IPS DF 6.9 (cell line): ENCODE results near the gene BOD1L2.
A peak's percentile ranks its signal among the peaks of the same experiment; 100 is the strongest.

Experiments
- DNase-seq: peaks from one replicate; pipeline ENCODE4 v3.0.0-alpha.2; 2013; ENCODE audit warnings: low read depth, low spot score
- H3K27ac ChIP-seq: one replicate; pipeline ENCODE4 v1.5.1; 2013; ENCODE audit warnings: low read length, control low read depth
- H3K27me3 ChIP-seq: 2 replicates; pipeline ENCODE4 v1.6.1; 2013; ENCODE audit warnings: mild to moderate bottlenecking, low read length; ENCODE audit not compliant: control insufficient read depth, insufficient read depth
- H3K36me3 ChIP-seq: 2 replicates; pipeline ENCODE4 v1.6.1; 2013; ENCODE audit warnings: low read length; ENCODE audit not compliant: control insufficient read depth, insufficient read depth
- H3K4me1 ChIP-seq: 2 replicates; pipeline ENCODE4 v1.6.1; 2013; ENCODE audit warnings: low read length; ENCODE audit not compliant: control insufficient read depth, insufficient read depth
- H3K4me3 ChIP-seq: 2 replicates; pipeline ENCODE4 v1.5.1; 2013; ENCODE audit warnings: mild to moderate bottlenecking, low read length
- H3K9me3 ChIP-seq: 2 replicates; pipeline ENCODE4 v1.6.1; 2013; ENCODE audit warnings: low read length, inconsistent platforms; ENCODE audit not compliant: control insufficient read depth, insufficient read depth
- WGBS: extraction: QIAGEN DNeasy Blood & Tissue Kit; methylation state at CpG from one replicate; pipeline ENCODE4 v1.1.7; 2013; ENCODE audit warnings: mixed read lengths, missing lambda C conversion rate; ENCODE audit not compliant: insufficient read length, insufficient coverage; 5-methylcytosine and 5-hydroxymethylcytosine counted together

Gene BOD1L2

DNA sequence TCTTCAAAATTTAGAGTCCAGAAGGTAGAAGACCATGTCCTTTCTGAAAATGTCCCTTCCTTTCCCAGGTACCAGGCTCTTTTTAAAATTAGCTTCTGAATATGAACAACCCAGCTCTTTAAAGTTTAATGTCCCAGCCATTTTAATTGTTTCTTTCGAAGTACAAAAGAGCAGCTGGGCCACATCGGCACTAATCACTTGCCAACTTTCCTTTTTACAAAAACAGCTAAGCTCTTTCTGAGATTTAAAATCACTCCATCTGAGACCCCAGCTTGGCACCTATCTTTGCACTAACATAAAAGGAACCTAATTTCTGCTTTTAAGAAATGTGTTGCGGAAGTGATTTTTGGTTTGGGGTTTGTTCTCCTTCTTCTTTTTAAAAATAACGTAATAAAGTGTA, 2.6 kb downstream of the BOD1L2 start:
- no peak overlapping the region for H3K27ac ChIP-seq
- no peak for DNase-seq
- H3K27me3 ChIP-seq = no peaks in the 10 kb centered on the region

DNA sequence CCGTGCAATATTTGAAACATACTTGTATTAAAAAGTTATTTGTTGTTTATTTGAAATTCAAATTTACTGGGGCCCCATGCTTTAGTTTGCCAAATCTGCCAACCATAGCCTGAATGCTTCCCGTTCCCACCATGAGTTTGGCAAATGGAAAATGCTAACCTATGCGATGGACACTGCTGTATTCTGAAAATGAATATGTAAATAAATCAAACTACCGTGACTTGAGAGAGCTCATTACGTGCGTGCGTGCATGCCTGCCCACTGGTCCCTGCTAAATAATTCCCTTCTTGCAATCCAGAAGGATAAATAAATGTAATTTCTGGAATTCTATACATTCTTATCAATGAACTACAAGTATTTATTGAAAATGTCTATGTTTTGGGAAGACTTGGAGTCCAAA, 3.2 kb downstream of the BOD1L2 start:
- no peaks in the 10 kb centered on the region; the same call in 1 of the 2 replicates for H3K4me1 ChIP-seq
- no peaks in the 10 kb centered on the region for H3K27me3 ChIP-seq
- WGBS = no CpG with 5 or more reads among the region's 7 CpGs
- no peaks in the 10 kb centered on the region for H3K9me3 ChIP-seq
- H3K27ac ChIP-seq = no peak overlapping the region
- H3K4me3 ChIP-seq = no peak overlapping the region
- no peak for DNase-seq
- H3K36me3 ChIP-seq = no peaks in the 10 kb centered on the region

More for the DNA sequence above, 2.6 kb downstream of the BOD1L2 start:
- Histone ChIP-seq H3K9me3 (no peaks in the 10 kb centered on the region), H3K4me1 (no peaks in the 10 kb centered on the region; the same call in 1 of the 2 replicates), H3K4me3 (no peak overlapping the region), H3K36me3 (no peaks in the 10 kb centered on the region)
- no CpG with 5 or more reads among the region's 4 CpGs for WGBS

DNA sequence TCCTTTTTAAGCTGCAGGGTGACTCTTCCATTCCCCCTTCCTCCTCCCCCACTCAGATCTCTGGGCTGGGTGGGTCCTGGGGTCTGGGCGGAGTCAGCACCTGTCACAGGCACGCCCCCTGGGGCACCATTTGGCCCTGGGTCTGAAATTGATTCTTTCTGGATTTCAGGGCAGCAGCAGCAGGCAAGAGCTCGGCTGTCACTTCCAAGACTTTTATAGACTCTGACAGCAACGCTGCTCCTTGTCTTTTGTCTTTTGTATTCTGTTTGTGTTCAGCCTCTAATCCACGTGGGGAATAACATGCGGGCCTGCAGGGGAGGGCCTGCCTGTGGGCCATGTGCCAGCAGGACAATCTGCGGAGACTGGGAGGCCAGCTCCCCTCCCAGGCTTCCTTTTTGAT, 3.9 kb downstream of the BOD1L2 start:
- Histone ChIP-seq H3K4me3 (no peak overlapping the region), H3K27ac (no peak overlapping the region), H3K27me3 (no peaks in the 10 kb centered on the region), H3K36me3 (no peaks in the 10 kb centered on the region), H3K4me1 (no peaks in the 10 kb centered on the region; the same call in 1 of the 2 replicates), H3K9me3 (no peaks in the 10 kb centered on the region)
- DNase-seq = peak; percentile 18
- no CpG with 5 or more reads among the region's 7 CpGs for WGBS

DNA sequence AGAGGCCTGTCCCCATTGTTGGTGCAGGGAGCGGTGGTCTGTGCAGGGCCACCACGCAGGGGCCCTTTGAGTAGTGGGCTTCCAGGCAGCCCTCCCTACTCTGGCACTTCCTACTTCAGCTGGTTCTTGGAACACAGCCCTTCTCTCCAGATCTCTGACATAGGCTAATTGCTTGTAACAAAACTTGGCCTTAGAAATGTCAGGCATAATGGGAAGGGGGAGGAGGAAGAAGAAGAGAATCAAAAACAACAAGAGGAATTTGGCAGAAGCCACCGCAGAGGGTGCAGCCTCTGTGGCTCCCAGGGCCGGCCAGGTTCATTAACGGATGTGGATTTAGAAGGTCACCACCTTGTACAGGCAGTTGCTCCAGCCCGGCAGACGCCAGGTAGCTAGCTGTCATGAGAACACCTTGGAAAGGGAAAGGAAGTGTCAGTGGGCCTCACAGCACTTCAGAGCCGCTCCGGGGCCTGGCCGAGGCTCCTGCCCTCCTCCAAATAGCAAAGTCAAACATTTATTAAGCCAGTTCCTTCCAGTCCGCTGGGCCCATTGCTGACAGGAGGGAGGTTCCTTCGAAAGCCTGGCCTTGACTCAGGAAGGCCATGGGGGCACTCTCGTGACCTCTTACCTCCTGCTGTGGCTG, 7.4 kb downstream of the BOD1L2 start:
- H3K4me3 ChIP-seq = no peak overlapping the region
- DNase-seq = no peak
- no peaks in the 10 kb centered on the region for H3K36me3 ChIP-seq
- no peaks in the 10 kb centered on the region; the same call in 1 of the 2 replicates for H3K4me1 ChIP-seq
- no peak overlapping the region for H3K27ac ChIP-seq
- no peaks in the 10 kb centered on the region for H3K9me3 ChIP-seq
- no CpG with 5 or more reads among the region's 13 CpGs for WGBS
- no peaks in the 10 kb centered on the region for H3K27me3 ChIP-seq

DNA sequence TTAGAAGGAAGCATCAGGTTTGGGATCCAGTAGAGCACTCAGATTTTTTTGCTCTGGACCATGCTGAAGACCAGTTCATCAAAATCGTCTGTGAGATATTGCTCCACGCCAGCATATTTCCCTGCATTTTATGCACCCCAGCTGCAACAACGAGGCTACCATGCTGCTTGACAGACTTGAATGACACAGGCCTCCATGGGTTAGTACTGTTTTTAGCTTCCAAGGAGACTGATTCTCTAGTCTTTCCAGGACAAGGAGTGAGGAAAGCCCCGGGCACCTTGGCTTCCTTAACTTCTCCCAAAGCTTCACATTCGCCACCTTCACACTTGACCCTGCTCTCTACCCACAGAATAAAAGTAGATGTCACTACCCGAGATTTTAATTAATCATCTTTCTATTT, 17.5 kb downstream of the BOD1L2 start:
- no CpG with 5 or more reads among the region's 6 CpGs for WGBS
- DNase-seq = no peak

DNA sequence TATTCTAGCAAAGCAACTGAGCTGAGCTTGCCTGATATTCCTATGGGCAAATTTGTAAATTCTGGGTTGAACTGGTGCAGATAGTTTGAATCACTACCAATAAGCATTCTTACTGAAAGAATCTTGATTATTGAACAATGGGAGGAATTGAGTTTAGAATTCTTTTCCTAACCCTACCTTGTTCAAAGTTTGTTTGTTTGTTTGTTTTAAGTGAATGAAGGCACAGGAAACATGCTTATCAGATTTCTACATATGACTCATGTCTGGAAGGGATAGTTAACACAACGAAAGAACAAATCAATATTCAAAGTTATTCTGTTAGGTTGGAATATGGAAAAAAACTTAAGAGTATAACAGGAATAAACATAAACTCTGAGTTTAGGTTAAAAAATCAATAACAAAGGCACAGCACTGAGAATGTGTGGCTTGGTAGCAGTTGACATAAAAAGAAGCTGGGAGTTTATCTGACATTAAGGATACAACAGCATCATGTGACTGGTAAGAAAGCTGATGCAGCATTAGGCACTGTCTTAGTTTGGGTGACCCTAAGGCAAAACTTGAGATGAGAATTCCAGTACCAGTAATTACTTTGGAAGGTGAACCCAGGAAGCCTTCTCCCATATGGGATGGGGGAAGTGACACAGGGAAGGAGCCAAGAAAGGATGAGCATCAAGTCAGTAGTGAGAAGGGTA, 20.9 kb downstream of the BOD1L2 start:
- Histone ChIP-seq H3K36me3 (no peaks in the 10 kb centered on the region), H3K9me3 (no peaks in the 10 kb centered on the region), H3K27me3 (no peaks in the 10 kb centered on the region), H3K27ac (no peak overlapping the region), H3K4me1 (no peaks in the 10 kb centered on the region), H3K4me3 (no peak overlapping the region)
- DNase-seq = no peak
- no CpG with 5 or more reads among the region's 1 CpG for WGBS

More for the DNA sequence above, 17.5 kb downstream of the BOD1L2 start:
- Histone ChIP-seq H3K4me3 (no peak overlapping the region), H3K9me3 (no peaks in the 10 kb centered on the region), H3K27me3 (no peaks in the 10 kb centered on the region), H3K4me1 (no peaks in the 10 kb centered on the region), H3K36me3 (no peaks in the 10 kb centered on the region), H3K27ac (no peak overlapping the region)

DNA sequence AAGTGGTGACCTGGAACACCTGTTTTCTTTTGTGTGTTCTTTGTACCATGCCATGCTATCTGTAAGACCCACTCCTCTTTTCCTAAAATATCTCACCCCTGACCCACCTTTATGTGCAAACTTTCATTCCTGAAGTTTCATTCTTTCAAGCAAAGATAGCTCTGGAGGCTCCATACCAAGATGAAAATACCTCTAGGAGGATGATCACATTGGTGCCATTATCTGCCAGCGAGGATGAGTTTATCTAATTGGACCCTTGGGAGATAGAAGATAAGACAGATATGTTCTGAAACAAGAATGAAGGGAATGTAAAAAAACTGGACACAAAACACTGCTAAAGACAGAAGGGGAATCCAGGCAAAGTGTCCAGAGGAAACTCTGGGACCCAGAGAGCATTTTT, 24.1 kb downstream of the BOD1L2 start:
- no peaks in the 10 kb centered on the region for H3K4me1 ChIP-seq
- H3K4me3 ChIP-seq = no peak overlapping the region
- no peaks in the 10 kb centered on the region for H3K27me3 ChIP-seq
- no peaks in the 10 kb centered on the region for H3K36me3 ChIP-seq
- no peak overlapping the region for H3K27ac ChIP-seq
- H3K9me3 ChIP-seq = no peaks in the 10 kb centered on the region
- WGBS = no CpG with 5 or more reads among the region's 1 CpG
- DNase-seq = no peak

DNA sequence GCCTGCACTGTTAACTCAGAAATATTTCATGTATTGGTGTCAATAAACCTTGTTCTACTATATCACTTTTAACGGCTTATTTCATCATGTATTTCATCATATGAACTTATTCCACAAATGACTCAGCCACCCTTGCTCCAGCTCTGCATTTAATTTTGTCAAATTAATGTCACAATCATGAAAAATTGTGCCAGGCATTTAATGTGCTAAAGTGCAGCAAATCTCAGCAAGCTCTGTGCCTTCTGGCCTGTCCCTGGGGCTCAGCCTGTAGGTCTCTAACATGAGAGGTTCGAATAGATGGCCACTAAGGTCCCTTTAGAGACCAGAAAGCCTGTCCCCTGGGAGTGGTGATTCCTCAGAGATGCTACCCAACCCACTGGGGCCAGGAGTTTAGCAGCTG, 28.6 kb downstream of the BOD1L2 start:
- Histone ChIP-seq H3K36me3 (no peaks in the 10 kb centered on the region), H3K9me3 (no peaks in the 10 kb centered on the region), H3K27ac (no peak overlapping the region), H3K4me3 (no peak overlapping the region), H3K4me1 (no peaks in the 10 kb centered on the region), H3K27me3 (no peaks in the 10 kb centered on the region)
- WGBS = no CpG with 5 or more reads among the region's 2 CpGs
- no peak for DNase-seq

DNA sequence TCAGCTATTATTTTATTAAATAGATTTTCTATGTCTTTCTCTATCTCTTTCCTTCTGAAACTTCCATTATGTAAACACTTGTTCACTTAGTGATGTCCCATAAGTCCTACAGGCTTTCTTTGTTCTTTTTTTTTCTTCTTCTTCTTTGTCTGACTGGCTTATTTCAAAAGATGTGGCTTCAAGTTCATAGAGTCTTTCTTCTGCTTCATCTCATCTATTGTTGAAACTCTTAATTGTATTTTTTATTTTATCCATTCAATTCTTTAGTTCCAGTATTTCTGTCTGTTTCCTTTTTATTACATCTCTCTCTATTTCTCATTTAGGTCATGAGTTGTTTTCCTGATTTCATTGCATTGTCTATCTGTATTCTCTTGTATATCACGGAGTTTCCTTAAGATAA, 38.5 kb downstream of the BOD1L2 start:
- Histone ChIP-seq H3K9me3 (no peaks in the 10 kb centered on the region), H3K27me3 (no peaks in the 10 kb centered on the region), H3K4me3 (no peak overlapping the region), H3K27ac (no peak overlapping the region), H3K36me3 (no peaks in the 10 kb centered on the region), H3K4me1 (no peaks in the 10 kb centered on the region; the same call in 1 of the 2 replicates)
- no peak for DNase-seq
- WGBS = no CpG with 5 or more reads among the region's 1 CpG

DNA sequence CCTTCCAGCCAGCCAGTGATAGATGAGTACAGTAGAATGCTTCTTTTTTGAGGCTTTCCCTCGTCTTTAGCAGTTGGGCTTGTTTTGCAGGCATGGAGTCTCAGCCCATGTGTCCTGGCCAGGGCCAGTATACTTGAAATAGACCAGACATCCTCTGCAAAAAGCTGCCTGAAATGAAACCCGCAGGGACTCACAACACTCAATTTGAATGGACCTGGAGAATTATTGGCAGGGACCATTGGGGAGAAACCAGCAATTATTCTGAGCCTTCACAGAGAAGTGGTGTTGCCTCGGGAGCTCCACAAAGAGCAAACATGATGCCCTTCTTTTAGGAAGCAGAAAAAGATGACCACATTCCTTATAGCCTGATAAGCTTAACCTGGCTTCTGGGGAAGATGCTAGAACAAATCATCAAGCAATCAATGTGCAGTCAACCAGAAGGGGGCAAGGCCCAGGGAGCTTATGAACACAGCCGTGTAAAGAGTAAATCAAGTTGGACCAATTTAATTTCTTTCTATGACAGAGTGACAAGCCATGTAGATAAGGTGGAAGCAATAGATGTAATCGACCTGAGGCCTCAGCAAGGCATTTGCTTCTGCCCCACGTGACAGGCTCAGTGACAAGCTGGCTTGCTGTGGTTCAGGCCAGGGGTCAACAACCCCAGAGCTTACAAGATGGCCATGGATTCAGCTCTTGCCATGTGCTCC, 42.1 kb downstream of the BOD1L2 start:
- Histone ChIP-seq H3K27me3 (no peaks in the 10 kb centered on the region), H3K27ac (no peak overlapping the region), H3K4me3 (no peak overlapping the region), H3K36me3 (no peaks in the 10 kb centered on the region), H3K4me1 (no peaks in the 10 kb centered on the region; the same call in 1 of the 2 replicates), H3K9me3 (no peaks in the 10 kb centered on the region)
- no CpG with 5 or more reads among the region's 6 CpGs for WGBS
- DNase-seq = no peak
